GM12891 (cell line): ENCODE measurements around the gene CFHR1.

Experiments used
- PAX5 ChIP-seq: IDR thresholded peaks from 2 replicates; pipeline ENCODE4 v1.6.1; 2011; ENCODE audit warnings: low read length, moderate library complexity, mild to moderate bottlenecking; ENCODE audit not compliant: insufficient read depth, severe bottlenecking
- POLR2A ChIP-seq: IDR thresholded peaks from 2 replicates; pipeline ENCODE4 v1.6.1; 2011; ENCODE audit warnings: low read depth, low read length, control low read depth
- POLR2AphosphoS5 ChIP-seq: IDR thresholded peaks from 2 replicates; pipeline ENCODE4 v1.6.1; 2011; ENCODE audit warnings: low read depth, low read length, control low read depth
- POU2F2 ChIP-seq: IDR thresholded peaks from 2 replicates; pipeline ENCODE4 v1.6.1; 2011; ENCODE audit warnings: low read depth, mild to moderate bottlenecking, control low read depth, low read length, moderate library complexity
- SPI1 ChIP-seq: IDR thresholded peaks from 2 replicates; pipeline ENCODE4 v1.6.1; 2011; ENCODE audit warnings: low read depth, low read length, control low read depth
- TAF1 ChIP-seq: IDR thresholded peaks from 2 replicates; pipeline ENCODE4 v1.6.1; 2011; ENCODE audit warnings: low read depth, low read length, control low read depth

- TF ChIP-seq POLR2A (no peak), TAF1 (no peak), POLR2AphosphoS5 (no peak), POU2F2 (no peak), PAX5 (no peak), SPI1 (no peak)
Observed at GRCh38 chr1:196808529-196809235, 10.8 kb upstream of the CFHR1 start.
